T-cell (primary cell): ENCODE results near the gene NHSL1. TPM values are rescaled to one million over a fixed set of nuclear protein-coding genes. Genes with fewer than 3 reads are reported as not detected.

Experiments used
- ATAC-seq, 4 experiments: fragments of 200-7000 bp in 3 of 4; fragments of 150-1000 bp in 1 of 4; cut with Tn5 transposase; replicated peaks in 1 of 4; 1 replicate in 3 of 4; 2 replicates in 1 of 4; pipeline ENCODE4 v1.10.0; 2021; ENCODE audit warnings: moderate library complexity in 3 of 4, mild to moderate bottlenecking in 2 of 4, moderate number of reproducible peaks in 1 of 4
- CTCF ChIA-PET, 2 donors: fragments of 300-600 bp; sonication (Branson Sonifier 250); formaldehyde crosslinking; loops; one replicate each; lab custom pipeline; 2022; ENCODE audit warnings: antibody characterized with exemption in 2 of 2; lab: Charles Lee
- POLR2A ChIA-PET, 2 donors: fragments of 300-600 bp; sonication (Branson Sonifier 250); formaldehyde crosslinking; loops; one replicate each; lab custom pipeline; 2022; ENCODE audit warnings: antibody characterized with exemption in 2 of 2; lab: Charles Lee
- DNase-seq, 35 experiments: peaks; one replicate each; pipeline versions ENCODE4 v3.0.0 to v3.0.0-alpha.2; 2013 to 2023
- H3K27ac ChIP-seq: one replicate; pipeline ENCODE4 v1.5.1; 2013; ENCODE audit warnings: low read length
- H3K27me3 ChIP-seq, 2 experiments: replicated peaks in 1 of 2; 1 replicate in 1 of 2; 2 replicates in 1 of 2; pipeline versions ENCODE4 v1.6.1 to v1.7.0; 2013; ENCODE audit warnings: low read length in 1 of 2, mixed read lengths in 1 of 2; ENCODE audit not compliant: control insufficient read depth in 2 of 2, insufficient read depth in 2 of 2; ENCODE audit errors: extremely low read depth in 1 of 2
- H3K36me3 ChIP-seq, 2 donors: 1 replicate in 1 of 2; 2 replicates in 1 of 2; pipeline versions ENCODE4 v1.6.1 to v1.7.0; 2013; ENCODE audit warnings: low read length in 1 of 2; ENCODE audit not compliant: control insufficient read depth in 2 of 2, insufficient read depth in 1 of 2; ENCODE audit errors: extremely low read depth in 1 of 2
- H3K4me1 ChIP-seq, 2 experiments: 1 replicate in 1 of 2; 2 replicates in 1 of 2; pipeline versions ENCODE4 v1.6.1 to v1.7.0; 2013; ENCODE audit warnings: low read length in 2 of 2, mixed read lengths in 1 of 2; ENCODE audit not compliant: insufficient read depth in 2 of 2, control insufficient read depth in 1 of 2; ENCODE audit errors: extremely low read depth in 1 of 2
- H3K4me3 ChIP-seq, 2 donors: 1 replicate in 1 of 2; 2 replicates in 1 of 2; pipeline versions ENCODE4 v1.5.1 to v1.7.0; 2013; ENCODE audit warnings: mild to moderate bottlenecking in 2 of 2, low read length in 1 of 2, moderate library complexity in 1 of 2; ENCODE audit not compliant: control insufficient read depth in 1 of 2; ENCODE audit errors: extremely low read depth in 1 of 2
- H3K9me3 ChIP-seq: 2 replicates; pipeline ENCODE4 v1.7.0; 2013
- H3K27ac Mint-ChIP-seq, 2 donors: one replicate each; pipeline ENCODE4 v1.8.0; 2020 to 2021; ENCODE audit warnings: mild to moderate bottlenecking in 2 of 2, mixed read lengths in 2 of 2
- H3K27me3 Mint-ChIP-seq, 2 donors: one replicate each; pipeline ENCODE4 v1.8.0; 2021 to 2022; ENCODE audit warnings: mixed read lengths in 2 of 2
- H3K36me3 Mint-ChIP-seq: one replicate; pipeline ENCODE4 v1.8.0; 2021; ENCODE audit warnings: mixed read lengths
- H3K4me1 Mint-ChIP-seq, 3 donors: one replicate each; pipeline ENCODE4 v1.8.0; 2020 to 2022; ENCODE audit warnings: mixed read lengths in 3 of 3, mild to moderate bottlenecking in 1 of 3
- H3K4me3 Mint-ChIP-seq, 3 donors: one replicate each; pipeline ENCODE4 v1.8.0; 2020 to 2022; ENCODE audit warnings: mild to moderate bottlenecking in 3 of 3, mixed read lengths in 3 of 3, moderate library complexity in 3 of 3
- H3K9me3 Mint-ChIP-seq, 3 donors: one replicate each; pipeline ENCODE4 v1.8.0; 2020 to 2022; ENCODE audit warnings: mixed read lengths in 3 of 3
- WGBS: methylation state at CpG from one replicate; pipeline ENCODE4 v1.1.5; 2013; ENCODE audit warnings: missing lambda C conversion rate; ENCODE audit not compliant: insufficient coverage; 5-methylcytosine and 5-hydroxymethylcytosine counted together
- total RNA-seq, 35 experiments: library from RNA in 6 of 35; stranded (reverse) in 6 of 35; fragments of 120-200 nt in 1 of 35; gene quantifications; one replicate each; pipeline versions ENCODE4 v1.2.1 to v1.2.4 and lab custom pipeline; 2013 to 2026

Gene NHSL1
- total RNA-seq, 5 donors from 2014 or later (not counting 1 experiment from before 2014, with no cell fraction given): 0.08 to 0.64 (median 0.46) TPM

- H3K4me3 ChIP-seq: no peak overlapping the region
- no peaks in the 10 kb centered on the region for H3K36me3 ChIP-seq
- no peaks in the 10 kb centered on the region for H3K36me3 Mint-ChIP-seq
- no peaks in the 10 kb centered on the region for H3K9me3 ChIP-seq
- H3K27me3 ChIP-seq: peaks cover 0 to under 1% of the 10 kb centered on the region in 2 experiments
- H3K9me3 Mint-ChIP-seq: peaks cover 0 to 10% (median 5%) of the 10 kb centered on the region in 3 donors
- 91% methylated on average over 1 of the region's 1 CpG for WGBS
- no peak overlapping the region for H3K27ac Mint-ChIP-seq
- no peak overlapping the region for H3K27ac ChIP-seq
- peaks cover 0 to 7% of the 10 kb centered on the region in 2 donors for H3K27me3 Mint-ChIP-seq
- ATAC-seq (no peak), DNase-seq (no peak)
- POLR2A ChIA-PET: interaction anchor here (0.6 to 1.1 kb wide), 4 partner anchors 12 to 1427 kb away, joined by 3 to 8 read pairs (median 4); no protein-coding TSS in a partner anchor
- CTCF ChIA-PET: interaction anchor here (0.5 to 2.0 kb wide), 4 partner anchors 9 to 349 kb away, joined by 4 to 7 read pairs (median 4); no protein-coding TSS in a partner anchor
- H3K4me3 Mint-ChIP-seq: no peak overlapping the region
- H3K4me1 ChIP-seq: no peaks in the 10 kb centered on the region
- H3K4me1 Mint-ChIP-seq: no peaks in the 10 kb centered on the region
Measured at GRCh38 chr6:138465007-138465645, 34.2 kb downstream of the NHSL1 start.

GRCh38 chr6:138464085-138464484 is 35.2 kb downstream of the NHSL1 start:
- Mint-ChIP-seq H3K4me3 (no peak overlapping the region), H3K9me3 (peaks cover 0 to 10% (median 5%) of the 10 kb centered on the region in 3 donors), H3K27me3 (peaks cover 0 to 3% of the 10 kb centered on the region in 2 donors), H3K4me1 (no peaks in the 10 kb centered on the region), H3K27ac (no peak overlapping the region), H3K36me3 (no peaks in the 10 kb centered on the region)
- DNase-seq: no peak
- no peaks in the 10 kb centered on the region for H3K27me3 ChIP-seq
- no peak overlapping the region for H3K4me3 ChIP-seq
- CTCF ChIA-PET: interaction anchor here in 1 of 2 donors (0.6 to 2.0 kb wide), 3 partner anchors 8 to 1331 kb away, joined by 3 to 7 read pairs (median 3); no protein-coding TSS in a partner anchor
- WGBS: 96% methylated on average over 19 of the region's 20 CpGs
- POLR2A ChIA-PET: interaction anchor here (0.6 kb wide), 2 partner anchors 11 to 17 kb away, joined by 3 read pairs; no protein-coding TSS in a partner anchor
- no peak overlapping the region for H3K27ac ChIP-seq
- H3K4me1 ChIP-seq: no peaks in the 10 kb centered on the region
- H3K9me3 ChIP-seq: no peaks in the 10 kb centered on the region
- no peaks in the 10 kb centered on the region for H3K36me3 ChIP-seq
- no peak for ATAC-seq

- H3K4me1 Mint-ChIP-seq: peaks cover 6 to 10% (median 10%) of the 10 kb centered on the region in 3 donors
- Histone ChIP-seq H3K4me3 (no peak overlapping the region), H3K9me3 (no peaks in the 10 kb centered on the region), H3K36me3 (no peaks in the 10 kb centered on the region), H3K4me1 (peaks cover 0 to 4% of the 10 kb centered on the region in 2 experiments), H3K27me3 (no peaks in the 10 kb centered on the region), H3K27ac (no peak overlapping the region)
- DNase-seq: no peak
- no peak overlapping the region for H3K4me3 Mint-ChIP-seq
- H3K9me3 Mint-ChIP-seq: peaks cover 0 to 10% (median 5%) of the 10 kb centered on the region in 3 donors
- H3K36me3 Mint-ChIP-seq: no peaks in the 10 kb centered on the region
- ChIA-PET POLR2A (interaction anchor here in 1 of 2 donors (0.5 kb wide), 1 partner anchor 637 kb away, joined by 6 read pairs; no protein-coding TSS in a partner anchor), CTCF (no interaction called here)
- ATAC-seq: no peak
- H3K27ac Mint-ChIP-seq: no peak overlapping the region
- H3K27me3 Mint-ChIP-seq: no peaks in the 10 kb centered on the region
- WGBS: 75% methylated on average over 1 of the region's 1 CpG
Measured at GRCh38 chr6:138461647-138462046, 37.6 kb downstream of the NHSL1 start.

GRCh38 chr6:138456401-138456790 is 42.9 kb downstream of the NHSL1 start:
- no CpG with 5 or more reads among the region's 6 CpGs for WGBS
- no peaks in the 10 kb centered on the region for H3K36me3 Mint-ChIP-seq
- DNase-seq: no peak
- H3K27ac Mint-ChIP-seq: peak overlapping the region; percentile 90 to 96
- H3K4me3 Mint-ChIP-seq: peak overlapping the region; percentile 63 to 67 (median 65)
- Histone ChIP-seq H3K4me1 (peaks cover 7 to 12% of the 10 kb centered on the region in 2 experiments), H3K27me3 (no peaks in the 10 kb centered on the region), H3K4me3 (peak overlapping the region in 1 of 2 donors; percentile 31), H3K36me3 (no peaks in the 10 kb centered on the region), H3K9me3 (no peaks in the 10 kb centered on the region), H3K27ac (peak overlapping the region; percentile 57)
- ATAC-seq: peak in 1 of 4 experiments; percentile 11
- H3K9me3 Mint-ChIP-seq: peaks cover 0 to under 1% (median 0%) of the 10 kb centered on the region in 3 donors
- peaks cover 26 to 38% (median 27%) of the 10 kb centered on the region in 3 donors for H3K4me1 Mint-ChIP-seq
- no peaks in the 10 kb centered on the region for H3K27me3 Mint-ChIP-seq
- POLR2A ChIA-PET: interaction anchor here (0.6 to 1.5 kb wide), 4 partner anchors 20 to 918 kb away, joined by 3 to 7 read pairs (median 5); partner anchors contain the start of gene CITED2 (in 1 of the 2)
- CTCF ChIA-PET: interaction anchor here (0.6 to 1.9 kb wide), 8 partner anchors 9 to 709 kb away, joined by 3 to 18 read pairs (median 6); no protein-coding TSS in a partner anchor

- WGBS: 20% methylated on average over 1 of the region's 7 CpGs
- H3K27me3 ChIP-seq: no peaks in the 10 kb centered on the region
- H3K9me3 ChIP-seq: no peaks in the 10 kb centered on the region
- peaks cover 27 to 38% (median 29%) of the 10 kb centered on the region in 3 donors for H3K4me1 Mint-ChIP-seq
- no peaks in the 10 kb centered on the region for H3K9me3 Mint-ChIP-seq
- peak overlapping the region in 1 of 2 donors; percentile 31 for H3K4me3 ChIP-seq
- DNase-seq: peak in 29 of 35 experiments; percentile 2 to 77 (median 35)
- H3K36me3 ChIP-seq: no peaks in the 10 kb centered on the region
- H3K4me3 Mint-ChIP-seq: peak overlapping the region; percentile 63 to 67 (median 65)
- no peaks in the 10 kb centered on the region for H3K27me3 Mint-ChIP-seq
- ChIA-PET CTCF (interaction anchor here (0.6 to 1.9 kb wide), 20 partner anchors 9 to 919 kb away, joined by 3 to 18 read pairs (median 4); partner anchors contain the start of gene HEBP2 (in 1 of the 2)), POLR2A (interaction anchor here (0.6 to 1.5 kb wide), 10 partner anchors 20 to 919 kb away, joined by 3 to 7 read pairs (median 3); partner anchors contain the start of gene CITED2 (in 1 of the 2))
- H3K27ac ChIP-seq: peak overlapping the region; percentile 57
- peak overlapping the region; percentile 90 to 96 for H3K27ac Mint-ChIP-seq
- H3K4me1 ChIP-seq: peaks cover 7 to 12% of the 10 kb centered on the region in 2 experiments
- H3K36me3 Mint-ChIP-seq: no peaks in the 10 kb centered on the region
- peak; percentile 59 to 85 (median 68) for ATAC-seq
Measured at GRCh38 chr6:138455746-138456400, 43.4 kb downstream of the NHSL1 start.
